Stimulated activated CD8-positive, alpha-beta memory T cell treated with anti-CD3 and anti-CD28 coated beads, Interleukin-12 subunit alpha, Interleukin-12 subunit beta, amount 100 ng/mL, for 24 hours (primary cell): ENCODE results near the gene TMPRSS4.

Experiments used
- DNase-seq: peaks from one replicate; pipeline ENCODE4 v3.0.0-alpha.2; 2020; ENCODE audit errors: extremely low read depth

Gene TMPRSS4

GRCh38 chr11:118079491-118079890 is 2.6 kb downstream of the TMPRSS4 start:
- no peak for DNase-seq

DNA sequence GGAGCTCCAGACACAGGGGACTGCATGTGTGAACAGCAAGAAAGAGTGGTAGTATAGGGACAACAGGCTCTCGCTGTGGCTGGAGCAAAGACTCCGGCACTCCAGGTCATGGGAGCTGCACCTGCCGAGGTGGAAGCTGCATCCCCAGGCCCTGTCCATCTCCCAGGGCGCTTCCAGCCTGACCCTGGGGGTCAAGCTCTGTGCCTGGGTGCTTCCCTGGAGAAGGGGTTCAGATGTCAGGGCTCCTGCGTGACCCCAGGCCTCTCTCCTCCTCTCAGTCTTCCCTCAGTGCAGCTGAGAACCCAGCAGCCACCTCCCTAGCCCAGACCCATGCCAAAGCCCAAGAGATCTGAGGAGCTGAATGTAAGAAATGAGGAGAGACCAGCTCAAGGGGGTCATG is 3.4 kb downstream of the TMPRSS4 start:
- DNase-seq = no peak

DNA sequence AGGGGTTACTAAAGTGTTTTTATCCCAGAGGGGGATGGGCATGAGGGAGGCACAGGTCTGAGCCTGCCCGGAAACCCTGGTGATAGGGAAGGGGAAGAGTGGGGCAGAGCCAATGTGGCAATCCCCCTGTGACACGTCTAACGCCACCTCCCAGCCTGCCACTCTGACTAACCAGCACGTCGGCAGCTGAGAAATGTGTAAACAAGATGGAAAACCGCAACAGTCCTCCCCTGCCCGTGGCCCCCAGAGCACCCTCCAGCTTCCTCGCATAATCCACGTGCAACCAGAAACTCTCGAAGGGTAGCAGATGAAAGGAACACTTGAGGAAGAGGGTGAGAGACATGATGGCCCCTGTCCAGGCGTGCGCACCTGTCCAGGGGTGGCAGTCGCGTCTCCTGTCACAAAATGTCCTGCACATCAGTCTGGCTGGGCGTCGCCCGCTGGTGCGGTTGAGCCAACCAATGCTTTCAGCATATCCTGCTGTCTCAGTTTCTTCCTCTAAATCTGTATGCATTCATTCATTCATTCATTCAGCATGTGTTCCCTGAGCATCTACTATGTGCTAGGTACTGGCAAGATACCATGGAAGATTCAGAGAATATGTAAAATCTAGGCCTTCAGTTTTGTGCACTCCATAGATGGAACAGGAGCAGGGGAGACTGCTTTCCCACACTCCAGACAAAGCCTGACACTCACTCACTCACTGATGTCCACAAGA is 4.5 kb downstream of the TMPRSS4 start:
- DNase-seq = no peak

DNA sequence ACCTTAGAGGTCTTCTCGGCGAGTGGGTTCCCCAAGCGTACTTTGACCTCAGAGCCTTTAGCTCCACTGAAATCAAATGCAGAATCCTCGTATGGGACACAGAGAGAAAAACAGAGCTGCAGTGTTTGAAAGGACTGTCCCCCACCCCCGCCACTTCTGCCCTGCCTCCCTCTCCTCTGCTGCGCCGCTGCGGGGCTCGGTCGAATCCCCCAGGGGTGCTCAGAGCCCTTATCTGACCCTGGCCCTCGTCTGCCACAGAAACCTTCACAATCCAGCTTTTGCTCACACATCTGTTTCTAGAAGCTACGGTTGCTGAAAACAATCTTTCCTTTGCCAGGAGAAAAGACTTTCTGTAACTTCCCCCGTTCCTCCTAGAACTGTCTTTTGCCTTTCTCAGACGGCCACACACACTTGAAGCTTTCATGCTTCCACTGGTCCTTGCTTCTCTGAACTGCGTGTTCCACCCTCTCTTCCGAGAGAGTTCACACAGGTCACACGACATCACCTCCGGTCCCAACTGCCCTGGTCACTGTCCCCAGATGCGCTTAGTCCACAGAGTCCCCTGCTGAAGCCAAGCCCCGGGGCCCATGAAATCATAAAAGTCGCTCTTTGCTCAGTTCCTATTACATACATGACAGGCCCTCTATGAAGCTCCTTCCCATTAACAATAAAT is 6.1 kb downstream of the TMPRSS4 start:
- DNase-seq = no peak

GRCh38 chr11:118084247-118084646 is 7.4 kb downstream of the TMPRSS4 start:
- no peak for DNase-seq

- no peak for DNase-seq
Measured at GRCh38 chr11:118084656-118085055, 7.8 kb downstream of the TMPRSS4 start.

- no peak for DNase-seq
Measured at GRCh38 chr11:118086913-118087768, 10.3 kb downstream of the TMPRSS4 start, which contains the start of gene SMIM35. Gene SMIM35 (minus strand): TSS chr11:118086963. CDS start chr11:118086757, 206 bp downstream.

DNA sequence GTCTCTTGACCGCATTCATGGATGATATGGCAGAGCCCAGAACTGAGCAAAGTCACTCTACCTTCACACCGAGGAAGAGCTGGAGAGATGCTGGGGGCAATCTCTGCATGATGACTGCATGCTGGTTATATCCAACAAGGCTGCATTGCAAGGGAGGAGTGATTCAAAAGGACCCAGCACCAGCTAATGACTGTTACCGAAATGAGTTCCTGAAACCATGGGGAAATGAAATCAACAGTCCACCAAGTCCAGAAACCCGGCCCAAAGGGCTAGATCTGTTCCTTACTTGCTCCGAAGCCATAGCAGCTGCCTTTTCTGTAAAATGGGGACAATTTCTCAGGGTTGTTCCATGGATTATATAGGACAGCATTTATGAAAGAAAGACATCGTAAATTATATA is 11.1 kb downstream of the TMPRSS4 start:
- no peak for DNase-seq

DNA sequence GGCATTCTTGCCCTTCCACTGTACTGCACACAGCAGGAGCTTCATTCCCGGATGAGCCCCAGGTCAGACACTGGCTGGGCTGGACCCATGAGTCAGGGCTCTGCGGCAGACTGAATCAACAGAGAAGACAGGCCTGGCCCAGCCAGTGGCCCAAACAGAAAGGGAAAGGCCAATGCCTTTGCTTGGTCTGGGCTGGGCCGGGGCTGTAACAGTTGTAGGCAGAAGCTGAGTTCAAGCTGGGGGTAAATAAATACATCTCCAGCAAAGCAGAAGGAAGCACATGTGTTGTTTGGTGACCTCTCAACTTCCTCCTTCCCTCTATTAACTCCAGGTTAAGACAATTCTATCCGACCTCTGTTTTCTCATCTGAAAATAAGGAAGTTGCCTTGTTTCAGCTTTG is 11.7 kb downstream of the TMPRSS4 start:
- DNase-seq = no peak

DNA sequence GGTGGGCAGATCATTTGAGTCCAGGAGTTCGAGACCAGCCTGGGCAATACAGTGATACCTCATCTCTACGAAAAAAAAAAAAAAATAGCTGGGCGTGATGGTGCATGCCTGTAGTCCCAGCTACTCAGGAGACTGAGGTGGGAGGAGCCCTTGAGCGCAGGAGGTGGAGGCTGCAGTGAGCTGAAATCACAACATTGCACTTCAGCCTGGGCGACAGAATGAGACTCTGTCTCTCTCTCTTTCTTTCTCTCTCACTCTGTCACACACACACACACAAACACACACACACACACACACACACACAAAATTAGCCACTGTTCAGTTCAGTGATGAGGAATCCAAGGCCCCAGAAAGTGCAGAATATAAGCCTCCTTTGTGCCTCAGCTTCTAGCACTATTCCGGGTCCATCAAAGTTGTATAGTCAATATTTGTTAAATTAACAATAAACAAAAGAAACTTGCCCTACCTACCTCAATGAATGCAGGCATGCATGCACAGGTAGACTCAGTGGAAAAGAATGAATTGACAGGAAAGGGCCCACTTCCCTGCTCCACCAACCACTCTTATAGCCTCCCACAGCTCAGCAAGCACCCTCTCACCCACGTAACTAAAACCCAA is 13.8 kb downstream of the TMPRSS4 start:
- no peak for DNase-seq

DNA sequence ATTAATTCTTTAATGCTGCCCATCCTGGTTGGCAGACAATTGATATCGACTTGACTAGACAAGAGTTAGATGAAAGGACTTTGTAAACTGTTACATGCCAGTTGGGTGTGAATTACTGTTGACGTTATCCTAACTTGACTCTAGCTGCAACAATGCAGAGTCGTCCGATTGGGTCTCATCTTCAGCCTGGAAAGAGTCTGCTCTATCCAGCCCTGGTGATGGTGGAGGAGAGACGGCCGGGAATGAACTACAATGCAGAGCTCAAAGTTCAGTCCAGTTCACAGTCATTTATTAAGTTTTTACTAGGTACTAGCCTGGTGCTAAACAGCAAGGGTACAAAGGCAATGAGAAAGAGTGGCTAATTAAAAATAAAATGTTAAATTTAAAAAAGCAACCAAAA is 14.8 kb downstream of the TMPRSS4 start:
- no peak for DNase-seq

- no peak for DNase-seq
Measured at GRCh38 chr11:118092907-118093571, 16.2 kb downstream of the TMPRSS4 start.

- no peak for DNase-seq
Measured at GRCh38 chr11:118095493-118095892, 18.6 kb downstream of the TMPRSS4 start.

GRCh38 chr11:118095967-118096367 is 19.1 kb downstream of the TMPRSS4 start:
- DNase-seq = no peak

DNA sequence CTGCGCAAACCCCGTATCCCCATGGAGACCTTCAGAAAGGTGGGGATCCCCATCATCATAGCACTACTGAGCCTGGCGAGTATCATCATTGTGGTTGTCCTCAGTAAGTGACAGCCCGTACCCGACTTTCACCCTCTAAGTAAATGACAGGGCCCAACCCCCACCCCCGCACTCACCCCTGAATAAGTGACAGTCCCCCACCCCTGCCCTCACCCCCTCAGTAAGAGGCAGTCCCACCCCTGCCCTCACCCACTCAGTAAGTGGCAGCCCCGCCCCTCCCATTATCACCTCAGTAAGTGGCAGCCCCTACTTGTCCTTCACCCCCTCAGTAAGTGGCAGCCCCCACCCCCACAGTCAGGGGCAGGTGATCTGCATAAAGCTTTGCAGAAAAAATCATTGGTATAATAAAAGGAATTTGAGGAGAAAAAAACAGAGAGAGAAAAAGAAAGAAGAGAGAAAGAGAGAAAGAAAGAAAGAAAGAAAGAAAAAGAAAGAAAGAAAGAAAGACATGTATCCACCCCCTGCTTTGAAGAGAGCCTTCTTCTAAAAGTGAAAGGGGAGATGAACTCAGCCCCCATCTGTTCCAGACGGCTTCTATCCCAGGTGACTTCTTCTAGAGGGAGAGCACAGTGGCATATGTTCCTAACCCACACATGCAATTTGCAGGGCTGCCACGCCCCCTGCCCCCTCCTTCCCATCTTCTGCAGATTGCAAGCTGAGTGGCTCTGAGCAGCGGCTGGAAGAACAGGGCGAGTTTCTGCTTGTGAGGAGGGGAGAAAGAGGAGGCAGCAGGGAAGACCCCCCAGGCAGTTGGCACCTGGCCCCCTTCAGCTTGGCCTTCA is 22.3 kb downstream of the TMPRSS4 start:
- no peak for DNase-seq

- DNase-seq = no peak
Measured at GRCh38 chr11:118099838-118100556, 23.1 kb downstream of the TMPRSS4 start.

DNA sequence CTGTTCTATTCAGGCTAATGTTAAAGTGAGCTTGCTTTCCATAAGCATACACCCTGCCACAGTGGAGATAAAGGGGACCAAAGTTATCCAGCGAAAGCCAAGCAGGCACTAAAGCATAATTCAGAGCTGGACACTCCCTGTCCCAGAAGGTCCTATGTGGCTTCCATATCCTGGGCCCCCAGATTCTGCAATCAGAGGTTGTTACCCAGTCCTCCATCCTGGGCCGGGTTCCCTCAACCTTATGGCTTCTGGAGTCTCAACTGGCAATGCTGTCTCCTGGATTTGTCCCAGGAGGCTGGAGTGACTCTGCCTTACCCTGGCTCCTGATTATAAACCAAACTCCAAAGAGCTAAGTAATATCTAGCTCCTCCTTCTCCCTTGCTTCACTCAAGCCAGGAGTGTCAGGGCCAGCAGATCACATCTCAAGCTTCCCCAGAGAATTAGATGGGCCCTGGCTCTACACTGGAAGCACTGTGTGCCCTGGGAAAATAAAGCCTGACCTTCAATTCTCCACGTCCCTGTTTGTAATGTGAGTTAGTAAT is 23.9 kb downstream of the TMPRSS4 start:
- DNase-seq = no peak

DNA sequence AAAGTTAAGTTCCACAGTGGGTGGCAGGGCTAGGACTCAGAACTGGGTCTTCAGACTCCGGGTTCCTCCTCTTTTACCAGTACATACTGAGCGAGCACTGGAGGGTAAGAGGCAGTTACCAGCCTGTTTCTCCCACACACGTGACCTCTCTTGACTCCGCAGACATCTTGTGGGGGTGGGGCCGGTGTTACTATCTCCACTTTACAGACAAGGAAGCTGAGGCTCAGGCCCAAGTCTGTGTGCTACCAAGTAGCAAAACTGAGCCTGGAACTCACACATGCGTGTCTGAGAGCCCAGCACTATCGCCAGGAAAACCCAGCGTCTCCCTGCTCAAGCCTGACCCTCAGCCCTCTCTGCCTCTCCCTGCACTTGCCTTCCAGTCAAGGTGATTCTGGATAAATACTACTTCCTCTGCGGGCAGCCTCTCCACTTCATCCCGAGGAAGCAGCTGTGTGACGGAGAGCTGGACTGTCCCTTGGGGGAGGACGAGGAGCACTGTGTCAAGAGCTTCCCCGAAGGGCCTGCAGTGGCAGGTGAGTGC is 25.9 kb downstream of the TMPRSS4 start:
- no peak for DNase-seq

GRCh38 chr11:118104491-118104890 is 27.6 kb downstream of the TMPRSS4 start:
- DNase-seq = no peak
